MCF 10A (cell line): ENCODE results near the gene TNFSF10. TPM values are rescaled to one million over a fixed set of nuclear protein-coding genes. Genes with fewer than 3 reads are reported as not detected.

ENCODE experiments used
- BruUV-seq: library from RNA; stranded (reverse); fragments of 400-500 nt; replicated peaks from 2 replicates; lab custom pipeline; 2021; lab: Mats Ljungman, UMichigan
- CTCF ChIA-PET: fragments of 300-600 bp; sonication (Branson Sonifier 250); formaldehyde crosslinking; extraction: SDS; loops from one replicate; lab custom pipeline; 2021; ENCODE audit warnings: antibody characterized with exemption, inconsistent platforms; lab: Yijun Ruan, JAX
- POLR2A ChIA-PET: fragments of 300-600, 350-650 bp; sonication (Branson Sonifier 250); formaldehyde crosslinking; extraction: SDS; loops from one replicate; lab custom pipeline; 2020; ENCODE audit warnings: antibody characterized with exemption, inconsistent platforms; lab: Yijun Ruan, JAX
- DNase-seq: peaks from one replicate; pipeline ENCODE4 v3.0.0-alpha.2; 2018; ENCODE audit not compliant: unreplicated experiment
- H3K27ac Mint-ChIP-seq: one replicate; pipeline ENCODE4 v1.8.0; 2022; ENCODE audit warnings: mild to moderate bottlenecking, low read depth, mixed read lengths; ENCODE audit not compliant: unreplicated experiment
- H3K27me3 Mint-ChIP-seq: one replicate; pipeline ENCODE4 v1.8.0; 2022; ENCODE audit warnings: mixed read lengths; ENCODE audit not compliant: insufficient read depth, unreplicated experiment
- H3K36me3 Mint-ChIP-seq: one replicate; pipeline ENCODE4 v1.8.0; 2022; ENCODE audit warnings: mild to moderate bottlenecking, moderate library complexity, mixed read lengths; ENCODE audit not compliant: insufficient read depth, unreplicated experiment
- H3K4me1 Mint-ChIP-seq: one replicate; pipeline ENCODE4 v1.8.0; 2022; ENCODE audit warnings: mixed read lengths; ENCODE audit not compliant: insufficient read depth, unreplicated experiment
- H3K4me3 Mint-ChIP-seq: one replicate; pipeline ENCODE4 v1.8.0; 2022; ENCODE audit warnings: mild to moderate bottlenecking, moderate library complexity, mixed read lengths; ENCODE audit not compliant: unreplicated experiment
- H3K9me3 Mint-ChIP-seq: one replicate; pipeline ENCODE4 v1.8.0; 2022; ENCODE audit warnings: mixed read lengths; ENCODE audit not compliant: unreplicated experiment
- intact Hi-C: fragments of 100-400 bp; cut with micrococcal nuclease; formaldehyde crosslinking; loops from 2 replicates; pipeline ENCODE4 v1.14.1; 2022
- total RNA-seq: library from RNA; stranded (reverse); gene quantifications from 2 replicates; pipeline ENCODE4 v1.2.3, GENCODE V29; 2022
- TF ChIP-seq, protein P1 (sequence below): fragments of 200-600 bp; IDR thresholded peaks from one replicate; pipeline ENCODE4 v1.8.0; 2022; ENCODE audit warnings: antibody characterized with exemption, mild to moderate bottlenecking; ENCODE audit not compliant: unreplicated experiment

The TNFSF10 gene
- total RNA-seq, 1 experiment from 2014 or later, result 0.54 TPM

DNA sequence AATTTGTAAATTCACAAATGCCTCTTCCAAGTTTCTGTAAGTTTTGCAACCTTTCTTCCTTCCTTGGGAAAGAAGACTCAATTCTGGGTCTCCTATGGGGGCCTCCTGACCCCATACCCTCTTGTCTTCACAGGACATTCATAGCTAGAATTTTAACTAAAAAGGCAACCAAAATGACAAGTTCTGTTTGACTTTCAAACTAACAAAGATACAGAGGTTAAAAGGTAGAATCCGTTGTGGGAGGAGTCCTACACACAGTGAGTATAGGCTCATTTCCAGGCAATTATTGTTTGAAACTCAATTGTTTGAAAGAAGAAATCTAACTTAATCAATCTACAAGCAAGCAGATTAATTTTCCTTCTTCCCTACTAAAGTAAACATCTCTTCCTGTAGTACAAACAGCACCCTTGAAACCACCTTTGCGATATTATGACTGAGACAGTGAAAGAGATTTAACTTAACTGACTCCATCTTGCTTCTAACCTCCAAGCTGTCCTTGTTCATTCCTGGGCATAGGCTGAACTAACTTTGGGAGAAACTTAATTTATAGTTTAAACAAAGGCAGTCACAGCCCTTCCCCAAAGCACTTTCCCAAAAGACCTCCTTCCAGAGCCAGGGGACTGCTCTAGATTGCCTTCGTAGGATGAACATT lies 14.4 kb upstream of the TNFSF10 start:
- POLR2A ChIA-PET, result interaction anchor here (0.9 to 1.5 kb wide), 5 partner anchors 14 to 25 kb away, joined by 3 to 5 read pairs (median 4); partner anchors contain the start of gene TNFSF10
- Mint-ChIP-seq H3K9me3 (no peaks in the 10 kb centered on the region), H3K27ac (peak overlapping the region; percentile 70), H3K36me3 (peaks cover 10% of the 10 kb centered on the region), H3K4me3 (no peak overlapping the region), H3K4me1 (peaks cover 21% of the 10 kb centered on the region), H3K27me3 (no peaks in the 10 kb centered on the region)
- CTCF ChIA-PET, result interaction anchor here (0.5 kb wide), 1 partner anchor 106 kb away, joined by 4 read pairs; no protein-coding TSS in a partner anchor
- no peak for DNase-seq
- BruUV-seq, result no TSS peak
- intact Hi-C loops, result no loop called here
- TF ChIP-seq, protein P1, sequence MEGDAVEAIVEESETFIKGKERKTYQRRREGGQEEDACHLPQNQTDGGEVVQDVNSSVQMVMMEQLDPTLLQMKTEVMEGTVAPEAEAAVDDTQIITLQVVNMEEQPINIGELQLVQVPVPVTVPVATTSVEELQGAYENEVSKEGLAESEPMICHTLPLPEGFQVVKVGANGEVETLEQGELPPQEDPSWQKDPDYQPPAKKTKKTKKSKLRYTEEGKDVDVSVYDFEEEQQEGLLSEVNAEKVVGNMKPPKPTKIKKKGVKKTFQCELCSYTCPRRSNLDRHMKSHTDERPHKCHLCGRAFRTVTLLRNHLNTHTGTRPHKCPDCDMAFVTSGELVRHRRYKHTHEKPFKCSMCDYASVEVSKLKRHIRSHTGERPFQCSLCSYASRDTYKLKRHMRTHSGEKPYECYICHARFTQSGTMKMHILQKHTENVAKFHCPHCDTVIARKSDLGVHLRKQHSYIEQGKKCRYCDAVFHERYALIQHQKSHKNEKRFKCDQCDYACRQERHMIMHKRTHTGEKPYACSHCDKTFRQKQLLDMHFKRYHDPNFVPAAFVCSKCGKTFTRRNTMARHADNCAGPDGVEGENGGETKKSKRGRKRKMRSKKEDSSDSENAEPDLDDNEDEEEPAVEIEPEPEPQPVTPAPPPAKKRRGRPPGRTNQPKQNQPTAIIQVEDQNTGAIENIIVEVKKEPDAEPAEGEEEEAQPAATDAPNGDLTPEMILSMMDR, result no peak

DNA sequence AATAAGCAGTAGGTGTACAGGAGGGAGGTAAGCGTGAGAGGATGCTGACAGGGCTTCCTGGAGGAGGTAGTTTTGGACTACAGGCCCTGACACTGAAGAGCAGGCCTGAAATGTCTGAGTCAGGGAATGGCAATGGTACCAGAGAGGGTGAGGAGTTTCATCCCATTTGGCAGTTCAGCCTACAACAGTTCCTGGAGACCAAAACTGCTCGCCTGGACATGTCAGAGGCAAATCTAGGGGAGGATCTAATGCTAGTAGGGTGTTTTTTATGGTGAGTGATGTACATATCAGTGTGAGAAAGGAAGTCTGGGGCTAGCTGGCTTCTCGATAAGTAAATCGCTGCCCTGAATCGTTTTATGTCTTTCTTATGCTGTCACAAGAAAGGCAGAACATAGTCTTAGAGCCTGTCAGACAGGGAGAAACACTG lies 13.8 kb upstream of the TNFSF10 start:
- H3K27ac Mint-ChIP-seq, result peak overlapping the region; percentile 70
- POLR2A ChIA-PET, result interaction anchor here (0.7 to 1.5 kb wide), 5 partner anchors 14 to 26 kb away, joined by 3 to 5 read pairs (median 4); partner anchors contain the start of gene TNFSF10
- H3K9me3 Mint-ChIP-seq, result no peaks in the 10 kb centered on the region
- H3K4me3 Mint-ChIP-seq, result no peak overlapping the region
- no peaks in the 10 kb centered on the region for H3K27me3 Mint-ChIP-seq
- DNase-seq, result peak; percentile 72
- TF ChIP-seq, protein P1, result no peak
- intact Hi-C loops, result no loop called here
- no TSS peak for BruUV-seq
- peaks cover 20% of the 10 kb centered on the region for H3K4me1 Mint-ChIP-seq
- CTCF ChIA-PET, result interaction anchor here (0.5 kb wide), 1 partner anchor 107 kb away, joined by 4 read pairs; no protein-coding TSS in a partner anchor
- H3K36me3 Mint-ChIP-seq, result peaks cover 10% of the 10 kb centered on the region

DNA sequence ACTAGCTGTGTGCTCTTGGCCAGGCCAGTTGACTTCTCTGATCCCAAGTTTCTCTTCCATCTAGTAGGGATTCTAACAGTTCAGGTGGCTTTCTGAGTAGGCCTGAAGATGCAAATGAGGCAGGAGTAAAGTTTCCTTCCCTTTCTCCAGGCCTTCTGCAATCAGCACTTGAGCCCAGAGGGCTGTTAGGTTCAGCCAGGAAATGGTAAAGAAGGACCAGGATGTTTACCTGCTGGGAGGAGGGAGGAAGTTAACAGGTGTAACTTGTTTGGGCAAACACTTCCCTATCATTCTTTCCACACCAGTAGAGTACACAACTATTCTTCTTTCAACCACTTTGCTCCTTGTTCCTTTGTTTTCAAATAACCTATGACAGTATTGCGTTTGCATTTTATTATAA lies 13.3 kb upstream of the TNFSF10 start:
- peaks cover 10% of the 10 kb centered on the region for H3K36me3 Mint-ChIP-seq
- no peaks in the 10 kb centered on the region for H3K27me3 Mint-ChIP-seq
- CTCF ChIA-PET, result no interaction called here
- no peak overlapping the region for H3K4me3 Mint-ChIP-seq
- TF ChIP-seq, protein P1, result no peak
- intact Hi-C loops, result no loop called here
- peaks cover 15% of the 10 kb centered on the region for H3K4me1 Mint-ChIP-seq
- no peak for DNase-seq
- peak overlapping the region; percentile 70 for H3K27ac Mint-ChIP-seq
- no TSS peak for BruUV-seq
- H3K9me3 Mint-ChIP-seq, result no peaks in the 10 kb centered on the region
- POLR2A ChIA-PET, result interaction anchor here (0.7 to 1.5 kb wide), 4 partner anchors 17 to 26 kb away, joined by 3 to 5 read pairs (median 4); no protein-coding TSS in a partner anchor

DNA sequence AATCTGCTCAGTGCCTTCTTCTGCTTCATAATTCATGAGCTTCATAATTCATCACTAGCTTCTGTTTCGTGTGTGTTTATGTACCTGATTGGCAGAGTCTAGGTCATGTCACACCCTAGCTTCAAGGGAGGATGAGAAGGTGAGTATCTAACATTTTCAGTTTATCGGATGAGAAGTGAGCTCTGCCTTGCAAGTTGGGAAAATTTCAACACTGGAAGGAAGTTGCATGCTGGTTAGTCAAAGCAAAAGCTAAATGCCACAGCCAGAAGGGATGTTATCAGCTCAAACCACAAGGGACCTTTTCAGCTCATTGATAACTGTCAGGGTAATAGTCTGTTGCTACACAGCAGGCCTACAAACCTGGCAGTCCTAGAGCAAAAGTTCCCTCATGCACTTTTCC lies 7.3 kb upstream of the TNFSF10 start:
- H3K4me3 Mint-ChIP-seq, result no peak overlapping the region
- CTCF ChIA-PET, result interaction anchor here (0.6 to 1.2 kb wide), 4 partner anchors 10 to 425 kb away, joined by 3 read pairs; no protein-coding TSS in a partner anchor
- intact Hi-C loops, result no loop called here

More for the DNA sequence above, 7.3 kb upstream of the TNFSF10 start:
- BruUV-seq, result no TSS peak
- Mint-ChIP-seq H3K4me1 (no peaks in the 10 kb centered on the region), H3K36me3 (no peaks in the 10 kb centered on the region), H3K27ac (no peak overlapping the region), H3K27me3 (no peaks in the 10 kb centered on the region), H3K9me3 (no peaks in the 10 kb centered on the region)
- POLR2A ChIA-PET, result interaction anchor here (0.7 to 1.6 kb wide), 5 partner anchors 10 to 14 kb away, joined by 3 to 4 read pairs (median 3); no protein-coding TSS in a partner anchor
- TF ChIP-seq, protein P1, result no peak
- DNase-seq, result no peak
